ENCODE measurements around the gene BORCS6. TPM values are rescaled to one million over a fixed set of nuclear protein-coding genes. Genes with fewer than 3 reads are reported as not detected.

Gene BORCS6
- total and polyA plus RNA-seq, 4 donors, result 4.1 to 6.8 (median 5.7) TPM

DNA sequence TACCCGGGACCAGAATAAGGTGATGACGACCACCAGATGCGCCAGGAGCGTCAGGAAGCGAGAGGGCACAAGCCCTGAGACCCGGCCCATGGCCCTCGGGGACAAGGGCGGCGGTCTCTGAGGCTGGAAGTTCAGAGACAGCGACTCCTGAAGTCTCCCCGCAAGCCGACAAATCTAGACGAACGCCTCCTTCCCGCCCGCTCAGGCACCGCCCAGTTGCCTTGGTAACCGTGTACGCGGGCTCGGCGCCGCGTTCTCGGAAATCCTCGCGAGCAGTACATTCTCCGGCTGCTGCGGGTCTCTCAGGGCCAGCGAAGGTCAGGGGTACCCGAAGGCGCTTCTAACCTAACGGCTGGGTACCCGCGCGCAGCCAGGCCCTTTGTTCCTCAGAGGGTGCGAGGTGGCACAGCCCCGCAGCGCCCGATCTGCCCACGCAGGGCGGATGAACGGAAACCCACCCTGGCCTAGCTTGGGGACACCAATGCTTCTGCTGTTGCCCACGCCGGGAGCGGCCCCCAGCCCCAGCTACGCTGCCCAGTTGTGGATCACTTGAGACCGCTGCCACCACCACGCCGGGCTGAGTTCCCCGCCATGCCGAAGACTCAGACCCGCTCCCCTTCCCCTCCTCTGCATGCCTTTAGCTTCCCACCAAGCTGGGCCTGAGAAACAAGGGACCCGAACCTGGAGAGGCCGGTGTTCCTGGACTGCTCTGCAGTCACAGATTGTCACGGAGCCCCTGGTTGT, 13.6 kb downstream of the BORCS6 start, which contains the start of gene TMEM107:
Gene TMEM107 (minus strand): TSS at position 184 of the 744 bp plus-strand sequence. CDS start 94 bp downstream, at position 90.
- Histone ChIP-seq H3K4me3 (ENCODE audit: low read depth in 1 of 3, low read length in 3 of 3) (peak within 1 kb of the TSS; percentile 63 to 78 (median 71)), H3K9me3 (ENCODE audit: control insufficient read depth in 4 of 4, low read length in 3 of 4) (no peaks in the 10 kb centered on the region), H3K27ac (ENCODE audit: low read depth in 1 of 2, low read length in 2 of 2) (peak within 1 kb of the TSS; percentile 65 to 78), H3K4me1 (ENCODE audit: control insufficient read depth in 4 of 4, insufficient read depth in 4 of 4, low read length in 3 of 4) (peaks cover 2 to 31% (median 19%) of the 10 kb centered on the region in 4 donors), H3K9ac (ENCODE audit: low read depth in 1 of 2, low read length in 2 of 2) (peak within 1 kb of the TSS; percentile 42 to 90), H3K27me3 (ENCODE audit: control insufficient read depth in 4 of 4, insufficient read depth in 4 of 4, low read length in 3 of 4) (no peaks in the 10 kb centered on the region), H3K36me3 (ENCODE audit: control insufficient read depth in 4 of 4, insufficient read depth in 3 of 4, low read depth in 1 of 4, low read length in 3 of 4) (no peaks in the 10 kb centered on the region)
- DNase-seq (ENCODE audit: low spot score), result peak; percentile 87
- TF ChIP-seq HNF4A (conservative IDR thresholded peaks at IDR 0.05) (no peak), NR2F2 (IDR thresholded peaks at IDR 0.05) (peak; percentile 39)
- TF ChIP-seq, protein P1, sequence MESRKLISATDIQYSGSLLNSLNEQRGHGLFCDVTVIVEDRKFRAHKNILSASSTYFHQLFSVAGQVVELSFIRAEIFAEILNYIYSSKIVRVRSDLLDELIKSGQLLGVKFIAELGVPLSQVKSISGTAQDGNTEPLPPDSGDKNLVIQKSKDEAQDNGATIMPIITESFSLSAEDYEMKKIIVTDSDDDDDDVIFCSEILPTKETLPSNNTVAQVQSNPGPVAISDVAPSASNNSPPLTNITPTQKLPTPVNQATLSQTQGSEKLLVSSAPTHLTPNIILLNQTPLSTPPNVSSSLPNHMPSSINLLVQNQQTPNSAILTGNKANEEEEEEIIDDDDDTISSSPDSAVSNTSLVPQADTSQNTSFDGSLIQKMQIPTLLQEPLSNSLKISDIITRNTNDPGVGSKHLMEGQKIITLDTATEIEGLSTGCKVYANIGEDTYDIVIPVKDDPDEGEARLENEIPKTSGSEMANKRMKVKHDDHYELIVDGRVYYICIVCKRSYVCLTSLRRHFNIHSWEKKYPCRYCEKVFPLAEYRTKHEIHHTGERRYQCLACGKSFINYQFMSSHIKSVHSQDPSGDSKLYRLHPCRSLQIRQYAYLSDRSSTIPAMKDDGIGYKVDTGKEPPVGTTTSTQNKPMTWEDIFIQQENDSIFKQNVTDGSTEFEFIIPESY (IDR thresholded peaks at IDR 0.05), result peak; percentile 98
- 7% methylated on average over 56 of the region's 56 CpGs for WGBS

DNA sequence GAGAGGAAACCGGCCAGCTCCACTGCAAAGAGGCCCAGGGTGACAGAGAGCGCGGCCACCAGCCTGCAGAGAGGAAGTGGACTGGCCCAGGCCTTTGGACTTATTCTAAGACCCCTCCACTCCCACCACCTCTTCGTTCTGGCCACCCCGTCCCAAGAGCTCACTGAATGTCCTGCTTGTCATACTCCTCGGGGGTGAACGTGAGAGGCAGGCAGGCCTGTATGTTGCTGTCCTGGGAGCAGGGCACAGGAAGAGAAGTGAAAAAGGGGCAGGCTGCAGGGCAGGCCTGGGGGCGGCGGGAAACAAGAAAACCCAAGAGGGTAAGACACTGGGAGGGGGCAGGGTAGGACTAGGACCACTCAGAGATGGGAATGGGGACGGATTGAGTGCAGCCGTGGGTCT, 14.2 kb downstream of the BORCS6 start:
- no peaks in the 10 kb centered on the region for H3K27me3 ChIP-seq (ENCODE audit: control insufficient read depth in 4 of 4, insufficient read depth in 4 of 4, low read length in 3 of 4)
- no peaks in the 10 kb centered on the region for H3K36me3 ChIP-seq (ENCODE audit: control insufficient read depth in 4 of 4, insufficient read depth in 3 of 4, low read depth in 1 of 4, low read length in 3 of 4)
- H3K9me3 ChIP-seq (ENCODE audit: control insufficient read depth in 4 of 4, low read length in 3 of 4), result no peaks in the 10 kb centered on the region
- peak overlapping the region; percentile 65 to 78 for H3K27ac ChIP-seq (ENCODE audit: low read depth in 1 of 2, low read length in 2 of 2)
- peaks cover 2 to 31% (median 19%) of the 10 kb centered on the region in 4 donors for H3K4me1 ChIP-seq (ENCODE audit: control insufficient read depth in 4 of 4, insufficient read depth in 4 of 4, low read length in 3 of 4)
- H3K4me3 ChIP-seq (ENCODE audit: low read depth in 1 of 3, low read length in 3 of 3), result peak overlapping the region; percentile 63 to 78 (median 71)
- peak overlapping the region; percentile 42 to 90 for H3K9ac ChIP-seq (ENCODE audit: low read depth in 1 of 2, low read length in 2 of 2)
- no peak for TF ChIP-seq RAD21 (IDR thresholded peaks at IDR 0.05)
- no peak for TF ChIP-seq GABPA (IDR thresholded peaks at IDR 0.05 in 1 of 2, conservative IDR thresholded peaks at IDR 0.05 in 1 of 2)
- TF ChIP-seq HNF4G (IDR thresholded peaks at IDR 0.05), result no peak
- no peak for TF ChIP-seq SP1 (IDR thresholded peaks at IDR 0.05)
- TF ChIP-seq EGR1 (IDR thresholded peaks at IDR 0.05; ENCODE audit: low read depth in 2 of 2), result no peak
- TF ChIP-seq REST (IDR thresholded peaks at IDR 0.05), result no peak
- no peak for TF ChIP-seq RXRA (IDR thresholded peaks at IDR 0.05)
- TF ChIP-seq ATF3 (IDR thresholded peaks at IDR 0.05), result no peak
- no peak for TF ChIP-seq FOXA2 (IDR thresholded peaks at IDR 0.05)
- TF ChIP-seq, protein P2, sequence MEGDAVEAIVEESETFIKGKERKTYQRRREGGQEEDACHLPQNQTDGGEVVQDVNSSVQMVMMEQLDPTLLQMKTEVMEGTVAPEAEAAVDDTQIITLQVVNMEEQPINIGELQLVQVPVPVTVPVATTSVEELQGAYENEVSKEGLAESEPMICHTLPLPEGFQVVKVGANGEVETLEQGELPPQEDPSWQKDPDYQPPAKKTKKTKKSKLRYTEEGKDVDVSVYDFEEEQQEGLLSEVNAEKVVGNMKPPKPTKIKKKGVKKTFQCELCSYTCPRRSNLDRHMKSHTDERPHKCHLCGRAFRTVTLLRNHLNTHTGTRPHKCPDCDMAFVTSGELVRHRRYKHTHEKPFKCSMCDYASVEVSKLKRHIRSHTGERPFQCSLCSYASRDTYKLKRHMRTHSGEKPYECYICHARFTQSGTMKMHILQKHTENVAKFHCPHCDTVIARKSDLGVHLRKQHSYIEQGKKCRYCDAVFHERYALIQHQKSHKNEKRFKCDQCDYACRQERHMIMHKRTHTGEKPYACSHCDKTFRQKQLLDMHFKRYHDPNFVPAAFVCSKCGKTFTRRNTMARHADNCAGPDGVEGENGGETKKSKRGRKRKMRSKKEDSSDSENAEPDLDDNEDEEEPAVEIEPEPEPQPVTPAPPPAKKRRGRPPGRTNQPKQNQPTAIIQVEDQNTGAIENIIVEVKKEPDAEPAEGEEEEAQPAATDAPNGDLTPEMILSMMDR (IDR thresholded peaks at IDR 0.05; ENCODE audit: low read depth, low read length, missing input control), result no peak
- TF ChIP-seq HNF4A (conservative IDR thresholded peaks at IDR 0.05), result no peak
- 26% methylated on average over 11 of the region's 11 CpGs for WGBS
- no peak for DNase-seq (ENCODE audit: low spot score)

All from liver (tissue), 9 donors.